HG03039 (cell line): ENCODE results near the gene EVC.

Experiments used
- ATAC-seq: cut with Tn5 transposase; IDR thresholded peaks from one replicate; pipeline ENCODE4 v1.9.1; 2021; ENCODE audit warnings: mild to moderate bottlenecking, moderate library complexity; ENCODE audit not compliant: unreplicated experiment

Gene EVC

GRCh38 chr4:5753766-5754528 is 42.9 kb downstream of the EVC start:
- ATAC-seq: no peak

GRCh38 chr4:5754529-5754881 is 43.5 kb downstream of the EVC start:
- no peak for ATAC-seq

GRCh38 chr4:5755161-5755560 is 44.2 kb downstream of the EVC start:
- no peak for ATAC-seq

- no peak for ATAC-seq
These were observed 44.7 kb downstream of the EVC start for GRCh38 chr4:5755679-5756078.

- no peak for ATAC-seq
These were observed 45.3 kb downstream of the EVC start for GRCh38 chr4:5756271-5756670.

- ATAC-seq: no peak
These were observed 46.1 kb downstream of the EVC start for GRCh38 chr4:5757091-5757490.

- no peak for ATAC-seq
These were observed 46.5 kb downstream of the EVC start for GRCh38 chr4:5757536-5757935.

GRCh38 chr4:5757954-5758353 is 47.0 kb downstream of the EVC start:
- ATAC-seq: no peak

- peak; percentile 77 for ATAC-seq
These were observed 47.7 kb downstream of the EVC start for GRCh38 chr4:5758741-5759140.

- no peak for ATAC-seq
These were observed 48.5 kb downstream of the EVC start for GRCh38 chr4:5759236-5760075.

GRCh38 chr4:5760246-5760645 is 49.2 kb downstream of the EVC start:
- ATAC-seq: no peak

- no peak for ATAC-seq
These were observed 50.0 kb downstream of the EVC start for GRCh38 chr4:5760936-5761480.

- ATAC-seq: no peak
These were observed 59.0 kb downstream of the EVC start for GRCh38 chr4:5770051-5770450.

- no peak for ATAC-seq
These were observed 61.7 kb downstream of the EVC start for GRCh38 chr4:5772528-5773270.

GRCh38 chr4:5773271-5773555 is 62.2 kb downstream of the EVC start:
- ATAC-seq: no peak

GRCh38 chr4:5774416-5775036 is 63.5 kb downstream of the EVC start:
- ATAC-seq: no peak

GRCh38 chr4:5776510-5776909 is 65.5 kb downstream of the EVC start:
- ATAC-seq: no peak

GRCh38 chr4:5780831-5781480 is 70.0 kb downstream of the EVC start:
- no peak for ATAC-seq

GRCh38 chr4:5781691-5782090 is 70.7 kb downstream of the EVC start:
- ATAC-seq: no peak

GRCh38 chr4:5782829-5783476 is 72.0 kb downstream of the EVC start:
- no peak for ATAC-seq
